Measurements from ENCODE around the gene TGFB1I1. TPM values are rescaled to one million over a fixed set of nuclear protein-coding genes. Genes with fewer than 3 reads are reported as not detected.
A peak's percentile ranks its signal among the peaks of the same experiment; 100 is the strongest.

TGFB1I1 gene
- total and polyA plus RNA-seq, 2 of the 13 experiments (the other 11 are each of a cell fraction or from before 2014, with no cell fraction given), result 0.80 to 2.9 TPM

GRCh38 chr16:31507929-31508705, 36.2 kb downstream of the TGFB1I1 start, which contains the start of gene RUSF1 (continued):
- TF ChIP-seq ZBTB37 (CRISPR knock-in tag; IDR thresholded peaks at IDR 0.05) (no peak; the same call in 1 of the 2 replicates), ZUFSP (CRISPR knock-in tag; IDR thresholded peaks at IDR 0.05; ENCODE audit: borderline replicate concordance) (no peak), HNRNPK (IDR thresholded peaks at IDR 0.05; ENCODE audit: low read depth, low read length, poor library complexity, severe bottlenecking) (peak; percentile 82), ZNF720 (CRISPR knock-in tag; IDR thresholded peaks at IDR 0.05) (no peak; the same call in 1 of the 2 replicates), MEIS2 (CRISPR knock-in tag; IDR thresholded peaks at IDR 0.05) (peak; percentile 95), TEAD2 (CRISPR knock-in tag; IDR thresholded peaks at IDR 0.05) (peak; percentile 78; the same call in 1 of the 2 replicates), SKI (IDR thresholded peaks at IDR 0.05; ENCODE audit: partially characterized antibody) (peak; percentile 62), ZNF280B (CRISPR knock-in tag; IDR thresholded peaks at IDR 0.05; ENCODE audit: borderline replicate concordance) (peak; percentile 90; the same call in 1 of the 2 replicates), LRRFIP1 (CRISPR knock-in tag; conservative IDR thresholded peaks at IDR 0.05) (peak; percentile 89; the same call in 1 of the 2 replicates), MED8 (CRISPR knock-in tag; IDR thresholded peaks at IDR 0.05; ENCODE audit: insufficient replicate concordance) (peak; percentile 97), ZSCAN9 (CRISPR knock-in tag; IDR thresholded peaks at IDR 0.05; ENCODE audit: borderline replicate concordance) (peak; percentile 88), MTA3 (CRISPR knock-in tag; IDR thresholded peaks at IDR 0.05) (no peak), SRSF9 (IDR thresholded peaks at IDR 0.05; ENCODE audit: borderline replicate concordance, insufficient read depth, low read depth, low read length, poor library complexity, severe bottlenecking) (no peak), HNF1B (CRISPR knock-in tag; IDR thresholded peaks at IDR 0.05) (peak; percentile 93), PAF1 (CRISPR knock-in tag; IDR thresholded peaks at IDR 0.05) (no peak), ZNF781 (CRISPR knock-in tag; IDR thresholded peaks at IDR 0.05; ENCODE audit: borderline replicate concordance, not compliant biosample characterization) (peak; percentile 94), ZNF44 (CRISPR knock-in tag; IDR thresholded peaks at IDR 0.05) (0 out of 2 replicates have a peak, but pooled peaks have one; percentile 21)
